ENCODE results near the gene PREB. TPM values are rescaled to one million over a fixed set of nuclear protein-coding genes. Genes with fewer than 3 reads are reported as not detected.
A peak's percentile ranks its signal among the peaks of the same experiment; 100 is the strongest.

Gene PREB
- total RNA-seq, 4 donors from 2014 or later = 53.2 to 105 (median 71.1) TPM

DNA sequence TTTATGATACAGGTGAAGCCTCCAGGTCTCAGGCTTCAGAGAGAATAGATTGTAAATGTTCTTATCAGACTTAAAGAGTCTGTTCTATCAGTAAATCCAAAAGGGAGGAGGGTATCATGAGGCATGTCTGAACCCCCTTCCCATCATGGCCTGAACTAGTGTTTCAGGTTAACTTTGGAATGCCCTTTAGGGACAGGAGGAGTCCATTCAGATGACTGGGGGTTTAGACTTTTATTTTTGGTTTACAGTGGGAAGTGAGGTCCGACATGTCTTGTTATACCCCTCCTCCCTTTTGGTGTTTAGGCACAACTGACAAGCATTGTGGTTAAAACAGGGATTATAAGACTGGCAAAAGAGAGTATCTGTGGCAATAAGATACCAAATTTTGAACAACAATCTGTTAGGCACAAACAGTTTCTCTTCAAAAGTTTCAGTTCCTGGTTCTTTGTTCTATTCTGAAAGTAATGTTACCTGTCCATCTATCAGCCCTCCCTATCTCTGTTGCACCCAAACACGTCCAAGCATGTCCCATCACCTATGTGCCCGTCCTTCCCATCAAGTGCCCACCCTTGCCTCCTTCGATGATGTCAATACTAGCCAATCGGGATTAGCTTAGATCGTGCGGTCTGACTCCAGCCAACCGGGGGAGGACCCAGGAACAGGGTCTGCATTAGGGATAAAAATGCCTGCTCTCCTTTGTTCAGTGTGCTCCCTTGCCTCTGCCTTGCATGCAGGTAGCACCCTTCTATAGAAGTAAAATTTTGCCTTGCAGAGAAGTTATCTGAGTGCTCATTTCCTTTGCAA is 30.7 kb upstream of the PREB start:
- no peak overlapping the region for H3K4me3 ChIP-seq
- in situ Hi-C loops (cut with MboI; ENCODE audit: low pct_ligation_motif_present in 1 of 4, low pct_unique_long_range_greater_than_20kb in 1 of 4, low sequenced_read_pairs in 3 of 4) (no loop called here), intact Hi-C loops (cut with DNase I; ENCODE audit: low total_unique reads) (no loop called here)
- peaks cover 0 to 4% (median 4%) of the 10 kb centered on the region in 4 donors for H3K4me1 ChIP-seq
- no peaks in the 10 kb centered on the region for H3K27me3 ChIP-seq
- no peaks in the 10 kb centered on the region for H3K9me3 ChIP-seq
- H3K36me3 ChIP-seq = no peaks in the 10 kb centered on the region
- peak overlapping the region in 1 of 4 donors; percentile 22 for H3K27ac ChIP-seq
- WGBS, 2 donors (ENCODE audit: low coverage in 1 of 2) = 82 to 85% methylated on average over 7 to 8 of the region's 8 CpGs
- TF ChIP-seq POLR2AphosphoS5 (IDR thresholded peaks at IDR 0.05) = no peak
- TF ChIP-seq POLR2A (IDR thresholded peaks at IDR 0.05) = no peak
- TF ChIP-seq EP300 (IDR thresholded peaks at IDR 0.05; ENCODE audit: low read depth) = no peak
- TF ChIP-seq CTCF (IDR thresholded peaks at IDR 0.05) = no peak
- no peak for DNase-seq

- no peak overlapping the region for H3K4me3 ChIP-seq
- no peaks in the 10 kb centered on the region for H3K27me3 ChIP-seq
- H3K4me1 ChIP-seq = no peaks in the 10 kb centered on the region
- no peak for TF ChIP-seq CTCF (IDR thresholded peaks at IDR 0.05)
- no peak for TF ChIP-seq POLR2A (IDR thresholded peaks at IDR 0.05)
- no peak for TF ChIP-seq POLR2AphosphoS5 (IDR thresholded peaks at IDR 0.05)
- TF ChIP-seq EP300 (IDR thresholded peaks at IDR 0.05; ENCODE audit: low read depth) = no peak
- no peak for DNase-seq
- no peaks in the 10 kb centered on the region for H3K9me3 ChIP-seq
- intact Hi-C loops (cut with DNase I; ENCODE audit: low total_unique reads) = no loop called here
- no peaks in the 10 kb centered on the region for H3K36me3 ChIP-seq
- WGBS, 2 donors (ENCODE audit: low coverage in 1 of 2) = 75 to 84% methylated on average over 6 to 15 of the region's 15 CpGs
- H3K27ac ChIP-seq = peak overlapping the region in 3 of 4 donors; percentile 10 to 26 (median 16)
- in situ Hi-C loops (cut with MboI; ENCODE audit: low pct_ligation_motif_present in 1 of 4, low pct_unique_long_range_greater_than_20kb in 1 of 4, low sequenced_read_pairs in 3 of 4) = no loop called here
These were observed 28.0 kb upstream of the PREB start for GRCh38 chr2:27162151-27163121.

DNA sequence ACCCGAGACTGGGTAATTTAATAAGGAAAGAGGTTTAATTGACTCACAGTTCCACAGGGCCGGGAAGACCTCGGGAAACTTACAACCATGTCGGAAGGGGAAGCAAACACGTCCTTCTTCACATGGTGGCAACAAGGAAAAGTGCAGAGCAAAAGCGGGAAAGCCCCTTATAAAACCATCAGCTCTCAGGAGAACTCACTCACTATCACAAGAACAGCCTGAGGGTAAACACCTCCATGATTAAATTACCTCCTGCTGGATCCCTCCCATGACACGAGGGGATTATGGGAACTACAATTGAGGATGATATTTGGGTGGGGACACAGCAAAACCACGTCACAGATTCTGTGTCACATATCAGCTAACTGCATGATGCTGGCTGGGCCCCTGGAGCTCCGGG is 25.8 kb upstream of the PREB start:
- no peak for TF ChIP-seq EP300 (IDR thresholded peaks at IDR 0.05; ENCODE audit: low read depth)
- no peak for TF ChIP-seq POLR2AphosphoS5 (IDR thresholded peaks at IDR 0.05)
- no peak for TF ChIP-seq POLR2A (IDR thresholded peaks at IDR 0.05)
- no peak for TF ChIP-seq CTCF (IDR thresholded peaks at IDR 0.05)
- 56 to 83% methylated on average over 3 to 9 of the region's 9 CpGs for WGBS, 2 donors (ENCODE audit: low coverage in 1 of 2)
- Histone ChIP-seq H3K4me3 (no peak overlapping the region), H3K4me1 (no peaks in the 10 kb centered on the region), H3K27ac (no peak overlapping the region), H3K27me3 (no peaks in the 10 kb centered on the region), H3K36me3 (no peaks in the 10 kb centered on the region), H3K9me3 (no peaks in the 10 kb centered on the region)
- DNase-seq = no peak
- intact Hi-C loops (cut with DNase I; ENCODE audit: low total_unique reads) (no loop called here), in situ Hi-C loops (cut with MboI; ENCODE audit: low pct_ligation_motif_present in 1 of 4, low pct_unique_long_range_greater_than_20kb in 1 of 4, low sequenced_read_pairs in 3 of 4) (no loop called here)

DNA sequence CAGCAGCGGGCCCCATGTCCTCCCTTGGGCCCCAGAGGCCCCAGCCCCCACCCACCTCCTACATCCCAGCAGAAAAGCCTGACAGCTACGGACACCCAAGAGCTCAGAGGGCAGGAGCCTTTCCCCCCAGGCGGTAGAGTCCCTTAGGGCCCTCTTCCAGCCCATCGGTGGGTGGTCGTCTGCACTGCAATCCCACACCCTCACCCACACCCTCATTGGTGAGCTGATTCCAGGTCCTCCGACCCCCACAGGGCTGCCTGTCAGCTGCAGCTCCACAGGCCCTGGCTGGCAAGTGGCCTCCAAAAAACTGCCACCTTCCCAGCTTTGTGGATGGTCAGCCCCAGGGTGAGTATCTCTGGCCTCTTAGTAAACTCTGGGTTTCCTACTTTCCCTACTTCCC is 24.8 kb upstream of the PREB start:
- DNase-seq = no peak
- H3K27me3 ChIP-seq = no peaks in the 10 kb centered on the region
- H3K27ac ChIP-seq = no peak overlapping the region
- H3K9me3 ChIP-seq = no peaks in the 10 kb centered on the region
- H3K4me1 ChIP-seq = no peaks in the 10 kb centered on the region
- in situ Hi-C loops (cut with MboI; ENCODE audit: low pct_ligation_motif_present in 1 of 4, low pct_unique_long_range_greater_than_20kb in 1 of 4, low sequenced_read_pairs in 3 of 4) = no loop called here
- H3K36me3 ChIP-seq = no peaks in the 10 kb centered on the region
- WGBS, 2 donors (ENCODE audit: low coverage in 1 of 2) = 82% methylated on average over 4 of the region's 6 CpGs; no CpG with 5 or more reads in 1 of the 2 donors
- no peak overlapping the region for H3K4me3 ChIP-seq
- TF ChIP-seq EP300 (IDR thresholded peaks at IDR 0.05; ENCODE audit: low read depth) = no peak
- TF ChIP-seq POLR2A (IDR thresholded peaks at IDR 0.05) = no peak
- no peak for TF ChIP-seq CTCF (IDR thresholded peaks at IDR 0.05)
- no peak for TF ChIP-seq POLR2AphosphoS5 (IDR thresholded peaks at IDR 0.05)
- intact Hi-C loops (cut with DNase I; ENCODE audit: low total_unique reads) = no loop called here
